Fibroblast of skin of right biceps (primary cell): ENCODE results near the gene CTDSPL.
A peak's percentile ranks its signal among the peaks of the same experiment; 100 is the strongest.

ENCODE experiments used
- DNase-seq: peaks from one replicate; pipeline ENCODE4 v3.0.0-alpha.2; 2013

CTDSPL gene

DNA sequence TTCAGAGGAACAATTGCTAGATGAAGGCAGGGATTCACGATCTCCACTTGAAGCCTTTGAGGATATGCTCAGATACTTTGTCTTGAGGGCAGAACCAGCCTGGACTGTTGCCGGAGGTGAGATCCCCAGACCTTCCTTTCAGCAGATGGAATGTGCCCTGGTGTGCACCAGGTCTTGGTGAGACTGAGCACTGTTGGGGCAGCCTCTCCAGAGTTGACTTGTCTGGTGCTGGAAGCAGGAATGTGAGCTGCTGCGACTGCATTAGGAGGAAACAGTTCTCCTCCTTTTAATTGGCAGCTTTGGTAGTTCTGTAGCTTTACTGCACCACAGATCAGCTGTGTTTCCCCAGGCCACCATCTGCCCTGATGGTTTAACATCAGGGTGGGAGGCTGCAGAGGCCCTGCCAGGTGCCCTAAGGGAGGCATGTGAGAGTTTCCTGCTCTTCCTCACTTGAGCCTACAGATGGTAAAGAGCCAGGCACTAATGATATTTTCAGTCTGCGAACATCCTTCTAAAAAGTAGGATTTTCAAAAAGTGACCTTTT lies 58.5 kb downstream of the CTDSPL start:
- DNase-seq = no peak

DNA sequence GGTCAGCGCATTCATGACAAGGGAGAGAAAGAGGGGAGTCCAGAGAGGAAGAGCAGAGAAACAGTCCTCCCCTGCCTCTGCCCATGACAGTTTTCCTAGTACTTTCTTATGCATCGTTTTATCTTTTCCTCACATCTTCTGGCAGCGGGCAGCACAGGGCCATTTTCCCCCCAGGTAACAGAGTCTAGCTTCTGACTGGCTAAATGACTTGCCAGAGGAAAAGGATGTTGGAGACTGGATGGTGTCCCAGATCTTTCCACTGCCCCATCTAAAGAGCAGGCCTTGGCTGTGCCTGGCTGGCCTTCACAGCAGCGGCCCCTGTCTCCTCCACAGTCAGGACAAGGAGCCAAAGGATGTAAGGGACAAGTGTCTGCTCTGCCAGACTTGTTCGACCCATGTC lies 59.3 kb downstream of the CTDSPL start:
- DNase-seq = no peak

DNA sequence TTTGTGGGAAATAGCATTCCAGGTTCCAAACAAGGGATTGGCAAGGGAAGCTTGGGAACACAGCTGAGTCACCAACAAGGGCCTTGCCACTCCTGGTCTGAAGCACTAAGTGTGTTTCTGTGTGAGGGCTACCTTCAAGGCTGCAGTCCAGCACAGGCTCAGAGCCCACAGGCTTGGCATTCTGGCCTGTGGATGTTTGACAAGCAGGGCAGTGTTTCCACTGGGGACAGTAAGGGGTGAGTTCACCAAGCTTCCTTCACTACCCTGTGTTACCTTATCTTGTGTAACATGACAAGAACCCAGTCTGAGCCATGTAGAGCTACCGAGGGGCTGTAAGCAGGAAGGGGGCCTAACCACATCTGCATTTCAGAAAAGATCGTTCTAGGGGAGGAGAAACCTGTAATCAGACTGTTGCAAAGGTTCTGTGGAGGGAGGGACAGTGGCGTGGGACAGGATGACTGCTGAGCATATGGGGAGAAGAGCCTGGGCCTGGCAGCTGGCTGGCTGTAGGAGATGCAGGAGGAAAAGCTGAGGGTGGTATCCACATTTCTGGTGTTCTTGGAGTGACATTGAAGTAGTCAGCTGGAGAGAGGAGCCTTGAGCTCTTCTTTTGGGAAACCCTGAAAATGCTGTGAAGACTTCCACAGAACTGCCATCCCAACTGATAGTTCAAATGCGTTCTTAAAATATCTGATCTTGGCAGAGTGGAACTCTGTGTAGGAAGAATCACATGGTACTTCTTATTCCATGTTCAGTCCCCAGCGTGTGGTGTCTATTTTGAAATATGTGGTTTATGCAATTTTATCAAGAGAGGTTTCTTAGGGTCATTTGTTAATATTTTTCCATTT lies 61.3 kb downstream of the CTDSPL start:
- DNase-seq = peak; percentile 64

DNA sequence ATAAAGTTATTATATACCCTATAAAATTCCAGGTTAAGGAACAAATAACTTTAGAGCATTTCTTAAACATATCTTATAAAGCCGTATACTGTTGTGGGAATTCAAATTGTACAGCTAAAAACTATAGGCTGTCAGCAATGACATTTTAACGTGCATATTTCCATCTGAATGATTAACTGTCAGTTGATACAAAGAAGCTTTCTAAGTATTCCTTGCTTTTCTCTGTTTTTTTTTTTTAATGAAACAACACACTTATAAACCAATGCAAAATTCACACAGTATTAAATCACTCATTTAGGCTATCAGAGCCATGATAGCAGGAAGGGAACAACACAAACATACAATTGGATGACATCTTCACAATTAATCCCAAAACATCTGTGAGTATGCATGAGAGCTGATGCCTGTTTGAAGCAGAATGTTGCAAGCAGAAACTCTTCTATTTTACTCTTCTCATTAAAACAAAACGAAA lies 61.9 kb downstream of the CTDSPL start:
- no peak for DNase-seq

DNA sequence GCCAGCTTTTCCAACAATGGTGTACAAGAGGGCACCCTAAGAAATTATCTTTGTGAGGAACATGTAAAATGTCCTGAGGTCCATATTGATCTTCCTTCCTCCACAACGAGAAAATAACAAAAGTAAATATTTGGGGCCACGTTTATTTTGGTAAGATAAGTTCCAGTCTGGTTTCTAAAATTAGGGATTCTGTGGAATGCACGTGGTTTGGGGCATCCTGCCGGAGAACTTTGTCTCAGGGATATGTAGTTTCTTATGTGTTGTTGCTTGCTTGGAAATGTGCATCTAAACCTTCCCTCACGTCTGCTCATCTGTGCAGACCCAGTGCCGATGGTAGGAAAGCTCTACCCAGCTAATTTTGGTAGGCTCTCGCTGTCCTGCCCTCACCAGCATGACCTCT lies 62.8 kb downstream of the CTDSPL start:
- DNase-seq = peak; percentile 49

DNA sequence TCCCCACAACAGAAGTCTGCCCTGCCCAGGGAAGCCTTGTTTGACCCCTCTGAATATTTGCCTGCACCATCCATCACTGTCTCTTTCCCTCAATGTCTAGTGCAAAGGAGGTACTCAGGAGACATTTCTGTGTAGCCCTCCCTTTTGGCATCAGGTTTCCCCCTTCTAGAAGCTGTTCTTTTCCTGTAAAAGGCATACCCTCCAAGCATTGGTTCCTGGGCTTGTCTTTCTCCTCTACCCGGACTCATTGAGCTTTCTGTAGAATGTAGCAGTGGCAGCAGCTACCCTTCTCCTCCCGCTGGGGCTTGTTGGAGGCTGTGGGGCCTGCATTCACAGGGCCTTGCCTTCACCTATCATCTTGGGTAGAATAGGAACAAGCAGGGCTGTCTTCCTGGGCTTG lies 63.5 kb downstream of the CTDSPL start:
- no peak for DNase-seq

DNA sequence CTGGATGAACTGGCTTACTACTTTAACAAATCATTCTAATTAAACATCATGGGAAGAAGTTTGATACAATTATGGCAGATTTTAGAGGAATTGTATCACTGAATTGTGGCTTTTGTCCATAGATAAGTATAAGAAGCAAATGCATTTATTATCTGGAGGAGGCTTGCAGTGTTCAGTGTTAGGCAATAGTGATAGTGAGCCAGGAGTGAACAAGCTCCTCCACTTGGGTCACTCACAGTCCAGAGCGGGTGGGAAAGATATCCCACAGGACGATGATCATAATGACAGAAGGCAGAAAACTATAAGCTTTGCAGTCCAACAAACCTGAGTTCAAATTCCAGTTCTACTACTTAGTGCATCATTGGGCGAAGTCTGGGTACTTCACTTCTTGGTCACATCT lies 64.9 kb downstream of the CTDSPL start:
- DNase-seq = no peak

DNA sequence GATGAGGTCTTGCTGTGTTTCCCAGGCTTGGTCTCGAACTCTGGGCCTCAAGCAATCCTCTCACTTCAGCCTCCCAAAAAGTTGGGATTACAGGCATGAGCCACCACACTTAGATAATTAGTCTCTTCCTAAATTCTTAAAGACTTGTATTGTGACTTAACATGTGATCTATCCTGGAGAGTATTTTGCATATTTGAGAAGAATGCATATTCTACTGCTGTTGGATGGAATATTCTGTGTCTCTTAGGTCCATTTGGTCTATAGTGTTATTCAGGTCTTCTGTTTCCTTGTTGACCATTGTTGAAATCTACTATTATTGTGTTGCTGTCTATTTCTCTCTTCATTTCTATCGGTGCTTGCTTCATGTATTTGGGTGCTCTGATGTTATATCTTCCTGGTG lies 68.8 kb downstream of the CTDSPL start:
- DNase-seq = no peak

DNA sequence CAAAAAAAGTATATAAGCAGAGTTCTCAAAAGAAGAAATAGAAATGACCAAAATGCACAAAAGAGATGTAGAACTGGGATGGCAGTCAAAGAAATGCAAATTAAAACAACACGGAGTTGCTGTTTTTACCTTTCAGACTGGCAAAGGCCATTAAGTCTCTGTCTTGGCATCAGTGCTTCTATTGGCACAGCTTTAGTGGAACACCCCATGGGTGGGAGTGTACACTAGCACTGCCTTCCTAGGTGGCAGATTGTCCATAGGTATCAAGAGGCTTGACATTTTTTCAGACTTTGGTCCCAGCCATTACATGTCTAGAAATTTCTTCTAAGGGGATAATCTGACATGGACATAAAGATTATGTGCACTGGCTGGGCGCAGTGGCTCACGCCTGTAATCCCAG lies 70.8 kb downstream of the CTDSPL start:
- no peak for DNase-seq

DNA sequence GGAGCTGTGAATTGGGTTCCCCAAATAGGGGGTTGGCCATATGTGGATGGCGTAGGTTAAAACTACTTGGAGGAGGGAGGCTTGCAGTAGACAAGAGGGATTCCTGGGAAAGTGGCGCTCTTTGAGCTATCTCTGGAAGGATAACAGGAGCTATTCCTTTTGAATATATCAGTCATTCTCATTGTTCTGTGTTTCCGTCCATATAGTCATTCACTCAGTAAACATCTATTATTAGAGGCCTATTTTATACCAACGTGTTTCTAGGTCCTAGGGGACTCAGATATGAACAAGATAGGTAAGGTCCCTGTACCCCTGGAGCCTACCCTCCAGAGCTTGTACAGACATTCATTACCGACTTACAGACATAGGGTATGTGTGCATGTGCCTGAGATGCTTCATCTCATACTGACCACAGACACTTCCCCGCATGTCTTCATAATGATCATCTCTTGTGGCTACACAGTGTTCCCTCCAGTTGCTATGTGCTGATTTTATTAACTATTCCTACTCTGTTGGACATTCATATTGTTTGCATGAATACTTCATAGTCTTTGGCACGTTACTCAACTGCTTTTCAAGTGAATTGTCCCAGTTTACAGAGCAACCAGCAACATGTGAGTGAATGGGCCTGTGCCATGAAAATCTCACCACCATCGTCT lies 73.1 kb downstream of the CTDSPL start:
- DNase-seq = no peak

DNA sequence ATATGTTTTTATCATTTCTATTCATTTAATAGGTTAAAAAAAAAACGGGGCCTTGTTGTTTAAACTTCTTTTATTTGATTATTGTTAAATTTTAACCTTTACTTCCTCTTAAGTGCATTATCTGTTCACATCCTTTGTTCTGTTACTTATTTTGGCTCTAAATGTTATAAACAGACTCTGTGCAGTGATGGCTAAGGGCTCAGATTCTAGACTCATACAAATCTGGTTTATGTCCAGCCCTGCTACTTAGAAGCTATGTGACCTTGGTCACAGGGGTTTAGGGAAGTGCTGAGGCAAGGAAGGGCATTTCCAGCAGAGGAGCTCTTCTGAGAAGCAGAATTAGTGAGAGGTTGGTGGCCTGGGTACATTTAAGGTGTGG lies 73.6 kb downstream of the CTDSPL start:
- DNase-seq = no peak

DNA sequence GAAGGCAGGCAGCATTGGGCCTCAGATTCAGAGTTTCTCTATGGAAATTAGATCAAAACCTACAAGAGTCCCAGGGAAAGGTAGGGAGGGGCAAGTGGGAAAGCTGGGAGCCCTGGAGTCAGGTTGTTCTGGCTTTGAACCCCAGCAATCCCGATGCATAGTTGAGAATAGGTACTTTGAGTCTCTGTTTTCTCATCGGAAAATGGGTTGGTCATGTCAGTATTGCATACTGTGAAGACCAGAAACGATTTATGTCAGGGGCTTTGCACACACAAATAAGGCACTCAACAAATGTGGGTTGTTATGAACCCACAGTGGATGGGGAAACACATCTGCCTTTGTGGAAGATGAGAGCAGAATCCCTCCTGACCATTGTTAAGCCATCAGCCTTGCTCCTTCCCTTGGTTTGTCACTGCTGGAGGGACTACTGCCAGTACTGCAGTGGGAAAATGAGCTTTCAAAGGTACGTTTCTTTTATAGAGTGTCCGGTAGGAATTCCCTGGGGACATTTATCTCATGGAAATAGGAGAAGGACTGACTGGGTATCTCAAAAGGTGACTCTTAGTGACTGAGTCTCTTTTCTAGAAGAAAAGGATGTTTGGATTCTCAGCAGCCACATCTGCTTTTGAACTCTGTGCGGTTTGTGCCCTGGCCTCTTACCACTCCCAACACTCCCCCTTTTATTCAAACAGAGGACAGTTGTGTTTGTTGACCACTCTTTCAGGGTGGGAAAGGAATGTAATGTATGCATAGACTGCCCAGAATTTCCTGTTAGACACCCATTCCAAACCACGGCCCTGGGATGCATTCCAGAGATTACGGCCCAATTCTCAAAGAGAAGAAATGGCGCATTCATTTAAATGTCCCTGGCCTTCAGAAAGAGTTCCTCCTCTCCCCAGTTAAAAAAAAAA lies 74.3 kb downstream of the CTDSPL start:
- DNase-seq = peak; percentile 96

DNA sequence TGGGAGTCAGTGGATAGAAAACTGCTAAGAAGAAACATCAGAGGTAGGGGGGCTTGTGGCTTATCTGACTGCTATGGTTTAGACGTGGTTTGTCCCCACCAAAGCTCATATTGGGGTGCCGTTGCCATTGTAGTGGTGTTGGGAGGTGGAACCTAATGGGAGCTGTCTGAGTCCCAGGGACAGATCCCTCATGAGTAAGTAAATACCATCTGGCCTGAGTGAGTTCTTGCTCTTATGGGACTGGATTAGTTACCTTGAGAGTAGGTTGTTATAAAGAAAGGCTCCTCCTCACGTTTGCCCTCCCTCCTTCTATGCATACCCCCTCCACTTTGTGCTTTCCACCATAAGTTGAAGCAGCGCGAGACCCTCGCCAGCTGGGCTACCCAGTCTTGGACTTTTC lies 75.5 kb downstream of the CTDSPL start:
- DNase-seq = no peak

DNA sequence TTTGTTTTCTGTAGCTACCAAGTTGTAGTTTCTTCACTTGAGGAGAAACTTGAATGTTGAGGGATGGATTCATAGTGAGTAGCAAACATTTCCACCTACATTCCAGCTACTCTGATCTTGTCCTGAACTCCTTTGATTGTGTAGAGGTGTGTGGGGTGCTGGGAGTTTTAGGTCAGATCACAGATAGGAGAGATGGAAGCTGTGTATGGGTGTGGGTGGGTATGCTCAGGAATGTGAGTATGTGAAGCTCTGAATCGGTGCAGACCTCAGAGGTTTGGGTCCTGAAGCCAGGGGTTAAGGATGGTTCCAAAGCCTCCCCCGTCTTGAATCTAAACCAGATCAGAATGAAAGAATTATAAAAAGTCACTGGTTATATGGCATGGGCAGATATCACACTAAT lies 76.3 kb downstream of the CTDSPL start:
- DNase-seq = no peak

DNA sequence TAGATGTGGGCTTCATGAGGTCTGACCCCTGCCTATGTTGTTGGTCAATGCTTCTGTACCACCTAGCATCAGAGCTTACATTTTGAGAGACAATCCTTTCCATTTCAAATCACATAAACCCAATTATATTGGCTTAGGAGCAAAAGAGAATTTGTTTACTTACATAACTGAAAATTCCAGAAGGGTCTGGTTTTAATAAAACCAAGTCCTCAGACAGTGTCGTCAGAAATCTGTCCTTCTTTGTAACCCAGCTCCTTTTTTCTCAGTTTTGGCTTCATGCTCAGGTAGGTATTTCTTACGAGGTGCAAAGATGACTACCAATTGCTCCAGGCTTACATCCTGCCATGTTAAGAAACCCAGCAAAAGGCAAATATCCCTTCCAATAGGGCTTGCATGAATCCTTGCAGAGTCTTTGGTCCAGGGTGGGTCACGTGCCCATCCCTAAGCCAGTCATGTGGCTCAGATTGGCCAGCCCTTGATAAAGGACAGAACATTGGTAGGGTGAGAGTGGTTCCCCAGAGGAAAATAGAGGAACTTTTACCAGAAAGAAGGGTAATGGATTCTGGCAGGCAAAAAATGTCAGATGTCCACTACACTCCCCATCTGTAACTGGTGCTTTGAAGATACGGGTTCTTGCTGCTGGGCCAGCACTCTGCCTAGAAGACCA lies 78.7 kb downstream of the CTDSPL start:
- no peak for DNase-seq

DNA sequence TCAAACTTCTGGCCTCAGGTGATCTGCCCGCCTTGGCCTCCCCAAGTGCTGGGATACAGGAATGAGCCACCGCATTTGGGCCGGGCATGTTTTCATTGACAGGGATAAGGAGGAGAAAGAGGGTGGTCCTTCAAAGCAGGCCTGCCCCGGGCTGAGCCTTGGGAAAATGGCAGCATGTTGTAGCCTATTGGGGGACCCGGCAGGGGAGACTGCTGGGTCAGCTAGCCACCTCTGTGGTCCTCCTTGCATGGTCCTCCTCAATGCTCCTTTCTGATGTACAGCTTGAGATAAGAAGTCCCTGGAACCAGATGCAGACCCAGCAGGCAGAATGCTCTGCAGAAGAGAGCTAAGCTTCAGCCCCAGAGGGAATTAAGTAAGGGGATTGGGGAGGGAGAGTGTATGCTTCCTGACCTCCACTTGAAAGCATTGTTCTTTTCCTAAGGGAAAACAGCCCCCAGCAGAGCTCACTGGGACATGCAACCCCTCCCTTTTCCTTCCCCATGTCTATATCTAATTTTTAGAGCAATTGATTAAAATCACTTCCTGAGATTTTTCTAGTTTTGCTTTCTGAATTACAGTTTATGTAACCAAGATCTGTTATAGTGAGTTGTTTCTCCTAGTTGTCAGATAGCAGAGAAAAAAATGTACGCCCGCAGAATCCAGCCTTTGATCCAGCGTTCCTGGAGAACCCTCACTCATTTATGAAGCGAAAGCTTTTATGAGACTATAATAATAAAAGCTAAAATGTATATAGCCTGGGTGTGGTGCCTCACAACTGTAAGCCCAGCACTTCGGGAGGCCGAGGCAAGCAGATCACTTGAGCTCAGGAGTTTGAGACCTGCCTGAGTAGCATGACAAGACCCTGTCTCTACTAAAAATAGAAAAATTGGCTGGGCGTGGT lies 80.2 kb downstream of the CTDSPL start:
- no peak for DNase-seq

DNA sequence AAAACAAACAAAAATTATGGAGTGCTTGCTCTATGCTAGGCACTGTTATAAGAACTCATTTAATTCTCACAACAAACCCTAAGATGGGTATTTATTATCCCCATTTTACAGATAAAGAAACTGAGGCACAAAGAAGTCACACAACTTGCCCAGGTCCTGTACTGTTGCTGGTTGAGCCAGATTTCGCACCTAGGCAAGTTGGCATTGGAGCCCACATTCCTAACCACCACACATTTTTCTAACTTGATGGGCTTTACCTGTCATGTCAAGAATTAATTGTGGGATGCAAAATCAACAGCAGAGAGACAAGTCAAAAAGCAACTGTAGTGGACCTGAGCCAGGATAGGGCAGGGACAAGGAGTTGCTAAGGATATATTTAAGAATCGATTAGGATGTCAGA lies 81.0 kb downstream of the CTDSPL start:
- DNase-seq = no peak

DNA sequence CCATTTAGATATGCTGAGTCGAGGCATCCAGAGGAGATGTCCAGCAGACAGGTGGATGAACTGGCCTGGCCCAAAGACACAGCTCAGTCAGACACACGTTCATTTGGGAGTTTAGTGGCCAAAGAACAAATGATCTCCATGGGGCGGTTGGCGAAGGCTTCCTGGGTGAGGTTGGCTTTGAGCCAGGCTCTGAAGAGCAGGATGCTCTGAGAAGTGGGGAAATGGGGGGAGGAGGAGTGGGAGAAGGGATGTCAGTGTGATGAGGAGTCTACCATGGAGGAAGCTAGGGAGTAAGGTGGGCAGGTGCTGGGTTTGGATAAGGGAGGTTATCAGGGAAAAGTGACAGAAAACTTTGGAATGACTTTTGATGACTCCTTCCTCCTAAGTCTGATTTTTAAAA lies 81.4 kb downstream of the CTDSPL start:
- DNase-seq = no peak

DNA sequence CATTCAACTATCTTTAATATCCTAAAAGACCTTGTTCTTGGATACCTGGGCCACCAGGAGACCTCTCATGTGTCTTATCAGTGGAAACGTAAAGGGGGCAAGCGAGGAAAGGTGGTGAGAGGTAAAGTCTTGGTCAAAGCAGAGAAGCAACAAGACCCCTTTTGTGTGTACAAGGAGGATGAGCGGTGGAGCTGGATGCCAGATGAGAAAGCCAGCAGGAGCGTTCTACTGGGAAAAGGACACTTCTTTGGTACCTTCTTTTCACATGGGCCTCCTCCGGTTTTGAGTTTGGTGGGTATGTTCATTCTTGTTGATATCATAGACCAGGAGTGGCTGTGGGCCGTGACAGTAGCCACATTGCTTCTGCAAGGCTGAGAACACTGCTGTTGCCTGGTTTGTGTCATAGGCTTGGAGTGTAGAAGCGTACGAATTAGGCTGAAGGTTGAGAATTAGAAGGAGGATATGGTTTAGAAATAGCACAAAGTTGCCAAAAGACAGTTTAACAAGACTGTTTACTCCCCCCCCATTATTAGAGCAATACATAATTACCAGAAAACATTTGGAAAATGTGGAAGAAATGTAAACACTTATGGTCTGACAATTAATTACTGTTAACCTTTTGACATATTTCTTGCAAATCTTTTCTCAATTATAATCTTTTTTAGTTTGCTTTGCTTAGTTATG lies 82.1 kb downstream of the CTDSPL start:
- DNase-seq = no peak

DNA sequence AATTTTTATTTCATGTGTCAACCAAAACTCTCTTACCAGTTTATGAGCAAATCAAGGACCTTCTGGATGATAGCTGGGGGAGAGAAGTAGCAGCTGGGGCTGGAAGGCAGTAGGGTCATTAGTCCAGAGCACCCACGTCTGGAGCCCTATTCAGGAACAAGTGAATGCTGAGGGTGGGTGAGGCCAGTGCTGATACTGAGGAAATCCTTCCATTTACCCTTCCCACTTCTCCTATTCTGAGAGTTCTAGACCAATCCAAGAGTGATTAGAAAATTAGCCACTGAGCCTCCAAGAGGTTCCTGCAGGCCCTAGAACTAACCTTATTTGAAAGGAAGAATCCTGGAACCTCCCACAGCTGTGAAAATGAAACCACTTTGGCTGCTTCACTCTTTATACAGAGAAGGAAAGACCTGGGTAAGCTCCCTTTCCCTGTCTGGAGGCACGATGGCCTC lies 82.7 kb downstream of the CTDSPL start:
- no peak for DNase-seq
